ENCODE data around the gene HERC4. TPM values are rescaled to one million over a fixed set of nuclear protein-coding genes. Genes with fewer than 3 reads are reported as not detected.

HERC4 gene, protein sequence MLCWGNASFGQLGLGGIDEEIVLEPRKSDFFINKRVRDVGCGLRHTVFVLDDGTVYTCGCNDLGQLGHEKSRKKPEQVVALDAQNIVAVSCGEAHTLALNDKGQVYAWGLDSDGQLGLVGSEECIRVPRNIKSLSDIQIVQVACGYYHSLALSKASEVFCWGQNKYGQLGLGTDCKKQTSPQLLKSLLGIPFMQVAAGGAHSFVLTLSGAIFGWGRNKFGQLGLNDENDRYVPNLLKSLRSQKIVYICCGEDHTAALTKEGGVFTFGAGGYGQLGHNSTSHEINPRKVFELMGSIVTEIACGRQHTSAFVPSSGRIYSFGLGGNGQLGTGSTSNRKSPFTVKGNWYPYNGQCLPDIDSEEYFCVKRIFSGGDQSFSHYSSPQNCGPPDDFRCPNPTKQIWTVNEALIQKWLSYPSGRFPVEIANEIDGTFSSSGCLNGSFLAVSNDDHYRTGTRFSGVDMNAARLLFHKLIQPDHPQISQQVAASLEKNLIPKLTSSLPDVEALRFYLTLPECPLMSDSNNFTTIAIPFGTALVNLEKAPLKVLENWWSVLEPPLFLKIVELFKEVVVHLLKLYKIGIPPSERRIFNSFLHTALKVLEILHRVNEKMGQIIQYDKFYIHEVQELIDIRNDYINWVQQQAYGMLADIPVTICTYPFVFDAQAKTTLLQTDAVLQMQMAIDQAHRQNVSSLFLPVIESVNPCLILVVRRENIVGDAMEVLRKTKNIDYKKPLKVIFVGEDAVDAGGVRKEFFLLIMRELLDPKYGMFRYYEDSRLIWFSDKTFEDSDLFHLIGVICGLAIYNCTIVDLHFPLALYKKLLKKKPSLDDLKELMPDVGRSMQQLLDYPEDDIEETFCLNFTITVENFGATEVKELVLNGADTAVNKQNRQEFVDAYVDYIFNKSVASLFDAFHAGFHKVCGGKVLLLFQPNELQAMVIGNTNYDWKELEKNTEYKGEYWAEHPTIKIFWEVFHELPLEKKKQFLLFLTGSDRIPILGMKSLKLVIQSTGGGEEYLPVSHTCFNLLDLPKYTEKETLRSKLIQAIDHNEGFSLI
- 40.0 to 62.4 TPM (median 46.8 TPM) in 5 replicates for total RNA-seq (2022; extraction: Qiagen RNA extraction)

DNA sequence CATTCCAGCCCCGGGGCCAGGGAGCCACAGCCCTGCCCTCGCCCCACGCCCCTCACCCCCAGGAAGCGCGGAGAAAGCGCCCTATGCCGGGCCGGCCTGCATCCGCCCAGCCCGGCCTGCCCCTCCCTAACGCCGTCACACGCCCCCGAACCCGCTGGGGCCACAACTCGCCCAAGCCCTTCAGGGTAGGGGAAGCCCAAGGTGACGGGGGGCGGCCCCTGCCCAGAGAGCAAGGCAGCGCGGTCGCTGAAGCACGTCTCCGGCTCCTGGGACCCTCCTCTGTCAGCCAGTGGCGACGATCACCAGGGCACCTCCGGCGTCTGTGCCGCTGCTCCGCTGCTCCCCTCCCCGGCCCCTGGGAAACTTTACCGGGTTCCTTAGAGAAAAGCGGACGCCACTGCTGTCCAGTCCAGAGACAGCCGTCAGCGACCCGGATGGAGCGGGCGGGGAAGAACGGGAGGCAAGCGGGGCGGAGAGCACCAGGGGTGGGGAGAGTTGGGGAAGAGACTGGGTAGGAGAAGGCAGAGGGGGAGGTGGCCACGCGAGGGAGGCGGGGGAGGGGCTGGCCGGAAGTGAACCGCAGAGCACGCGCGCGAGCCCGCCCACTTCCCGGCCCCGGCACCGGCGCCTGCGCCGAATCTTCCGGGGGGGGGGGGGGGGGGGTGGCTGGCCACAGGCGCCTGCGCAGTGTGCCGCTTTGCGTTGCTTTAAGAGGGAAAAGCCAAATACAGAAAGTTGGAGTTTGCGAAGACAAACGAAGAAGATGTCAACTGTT lies at the start of gene HERC4:
HERC4 (minus strand) TSS at position 509 of the 775 bp plus-strand sequence. CDS start 2,175 bp downstream, outside the sequence.

DNA sequence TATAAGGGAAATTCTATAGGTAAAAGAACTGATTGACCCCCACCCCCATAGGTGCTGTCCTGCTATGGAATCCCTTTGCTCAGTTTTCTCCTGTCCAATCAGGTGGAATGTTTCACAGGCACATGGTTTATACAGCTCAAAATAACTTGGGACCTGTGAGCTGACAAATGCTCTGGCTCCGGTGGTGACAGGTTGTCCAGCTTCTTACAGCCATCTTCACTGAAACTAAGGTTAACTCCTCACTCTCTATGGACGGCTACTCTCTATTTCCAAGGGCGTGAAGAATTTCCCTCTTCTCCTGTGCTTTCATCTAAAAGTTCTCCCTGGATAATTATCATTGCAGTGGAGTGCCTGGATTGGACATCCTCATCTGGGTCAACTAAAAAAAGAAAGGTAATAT lies 34.2 kb upstream of the HERC4 start, which contains the start of gene MYPN:
MYPN (plus strand) TSS at position 158 of the 400 bp plus-strand sequence. CDS start 11,951 bp downstream, outside the sequence.

DNA sequence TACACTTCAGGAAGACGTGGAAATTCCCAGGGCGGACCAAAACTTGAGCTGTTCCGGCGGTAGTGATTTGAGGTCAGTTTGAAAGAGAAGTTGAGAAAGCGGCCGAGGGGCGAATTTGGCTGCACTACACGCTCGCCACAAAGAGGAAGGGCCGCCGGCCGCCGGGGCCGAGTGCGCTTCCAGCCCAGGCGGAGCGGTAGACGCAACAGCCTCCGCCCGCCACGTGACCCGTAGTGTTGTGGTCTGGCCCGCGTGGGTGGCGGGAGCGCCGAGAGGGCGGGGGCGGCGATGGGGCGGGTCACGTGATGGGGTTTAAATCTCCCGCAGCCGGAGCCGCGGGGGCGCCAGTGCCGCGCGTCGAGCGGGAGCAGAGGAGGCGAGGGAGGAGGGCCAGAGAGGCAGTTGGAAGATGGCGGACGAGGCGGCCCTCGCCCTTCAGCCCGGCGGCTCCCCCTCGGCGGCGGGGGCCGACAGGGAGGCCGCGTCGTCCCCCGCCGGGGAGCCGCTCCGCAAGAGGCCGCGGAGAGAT lies 190.7 kb downstream of the HERC4 start, which contains the start of gene SIRT1:
SIRT1 (plus strand) TSS at position 344 of the 529 bp plus-strand sequence; CDS start at position 410, 66 bp downstream.

Other genes starting within 250 kb of the HERC4 start
- gene DNAJC12, start 237.1 kb downstream of the HERC4 start, total RNA-seq (2022; extraction: Qiagen RNA extraction): 55.1 to 79.5 TPM (median 64.3 TPM) in 5 replicates
- 22.2 to 32.7 TPM (median 24.5 TPM) in 5 replicates for gene SIRT1, start 190.6 kb downstream of the HERC4 start, total RNA-seq (2022; extraction: Qiagen RNA extraction)
- 2.6 to 3.5 TPM (median 3.1 TPM) in 5 replicates for gene MYPN, start 34.2 kb upstream of the HERC4 start, total RNA-seq (2022; extraction: Qiagen RNA extraction)
- 0.12 to 0.34 TPM (median 0.28 TPM) in 5 replicates for gene ATOH7, start 156.8 kb upstream of the HERC4 start, total RNA-seq (2022; extraction: Qiagen RNA extraction)

All from A549 treated with CORT108297 at 1 μM for 4 hours (cell line).